Nephron (organoid): ENCODE results near the gene SAMD11.
"Not testable (repeated sequence)": the region's sequence is repeated elsewhere in the genome, so short reads cannot be mapped to it uniquely, and the experiment has no call there.

Experiments
- H3K27ac Mint-ChIP-seq, 3 experiments: 2 replicates each; pipeline ENCODE4 v1.8.0; 2020; ENCODE audit warnings: mixed read lengths in 3 of 3, mild to moderate bottlenecking in 2 of 3, moderate library complexity in 1 of 3
- H3K27me3 Mint-ChIP-seq: 2 replicates; pipeline ENCODE4 v1.8.0; 2021; ENCODE audit warnings: low read depth, mild to moderate bottlenecking, moderate library complexity, mixed read lengths
- H3K36me3 Mint-ChIP-seq: 2 replicates; pipeline ENCODE4 v1.8.0; 2020; ENCODE audit warnings: low read depth, mixed read lengths
- H3K4me1 Mint-ChIP-seq: 2 replicates; pipeline ENCODE4 v1.8.0; 2020; ENCODE audit warnings: mixed read lengths
- H3K4me3 Mint-ChIP-seq, 3 experiments: 2 replicates each; pipeline ENCODE4 v1.8.0; 2020; ENCODE audit warnings: mild to moderate bottlenecking in 3 of 3, mixed read lengths in 3 of 3, moderate library complexity in 2 of 3
- H3K9me3 Mint-ChIP-seq: 2 replicates; pipeline ENCODE4 v1.8.0; 2020; ENCODE audit warnings: mixed read lengths
- TF ChIP-seq, protein P1 (sequence below), 3 experiments: fragments of 200-600 bp; sonication (generic); IDR thresholded peaks; one replicate each; pipeline ENCODE4 v1.5.0; 2021; ENCODE audit warnings: antibody characterized with exemption in 3 of 3; ENCODE audit not compliant: unreplicated experiment in 3 of 3

The SAMD11 gene

GRCh38 chr1:984476-984814 lies 60.7 kb downstream of the SAMD11 start:
- Mint-ChIP-seq H3K4me3 (no peak overlapping the region), H3K27me3 (peaks cover 48% of the 10 kb centered on the region), H3K36me3 (no peaks in the 10 kb centered on the region), H3K9me3 (peaks cover 12% of the 10 kb centered on the region), H3K27ac (no peak overlapping the region), H3K4me1 (peaks cover 6% of the 10 kb centered on the region)
- TF ChIP-seq, protein P1, sequence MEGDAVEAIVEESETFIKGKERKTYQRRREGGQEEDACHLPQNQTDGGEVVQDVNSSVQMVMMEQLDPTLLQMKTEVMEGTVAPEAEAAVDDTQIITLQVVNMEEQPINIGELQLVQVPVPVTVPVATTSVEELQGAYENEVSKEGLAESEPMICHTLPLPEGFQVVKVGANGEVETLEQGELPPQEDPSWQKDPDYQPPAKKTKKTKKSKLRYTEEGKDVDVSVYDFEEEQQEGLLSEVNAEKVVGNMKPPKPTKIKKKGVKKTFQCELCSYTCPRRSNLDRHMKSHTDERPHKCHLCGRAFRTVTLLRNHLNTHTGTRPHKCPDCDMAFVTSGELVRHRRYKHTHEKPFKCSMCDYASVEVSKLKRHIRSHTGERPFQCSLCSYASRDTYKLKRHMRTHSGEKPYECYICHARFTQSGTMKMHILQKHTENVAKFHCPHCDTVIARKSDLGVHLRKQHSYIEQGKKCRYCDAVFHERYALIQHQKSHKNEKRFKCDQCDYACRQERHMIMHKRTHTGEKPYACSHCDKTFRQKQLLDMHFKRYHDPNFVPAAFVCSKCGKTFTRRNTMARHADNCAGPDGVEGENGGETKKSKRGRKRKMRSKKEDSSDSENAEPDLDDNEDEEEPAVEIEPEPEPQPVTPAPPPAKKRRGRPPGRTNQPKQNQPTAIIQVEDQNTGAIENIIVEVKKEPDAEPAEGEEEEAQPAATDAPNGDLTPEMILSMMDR (IDR thresholded peaks at IDR 0.05; ENCODE audit: unreplicated experiment in 3 of 3), result peak; percentile 22 to 52 (median 40)

DNA sequence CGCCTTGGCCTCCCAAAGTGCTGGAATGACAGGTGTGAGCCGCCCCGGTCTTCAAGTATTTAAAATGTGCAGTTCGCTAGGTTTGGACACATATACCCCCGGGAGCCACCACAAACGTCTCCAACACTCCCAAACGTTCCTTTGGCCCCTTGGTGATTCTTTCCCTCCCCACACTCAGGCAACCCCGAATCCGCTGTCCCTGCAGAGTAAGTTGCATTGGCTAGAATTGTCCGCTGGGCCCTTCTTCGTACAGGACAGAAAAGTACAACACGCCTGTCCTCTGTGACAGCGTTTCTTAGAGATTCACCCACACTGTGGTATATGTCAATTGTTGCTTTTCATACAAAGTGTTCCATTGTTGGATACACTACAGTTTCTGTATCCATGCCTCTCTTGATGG lies 61.4 kb downstream of the SAMD11 start:
- peaks cover 15% of the 10 kb centered on the region for H3K9me3 Mint-ChIP-seq
- no peak overlapping the region for H3K4me3 Mint-ChIP-seq
- peaks cover 54% of the 10 kb centered on the region for H3K27me3 Mint-ChIP-seq
- H3K27ac Mint-ChIP-seq, result no peak overlapping the region
- H3K4me1 Mint-ChIP-seq, result peaks cover 6% of the 10 kb centered on the region
- H3K36me3 Mint-ChIP-seq, result no peaks in the 10 kb centered on the region
- TF ChIP-seq, protein P1 (IDR thresholded peaks at IDR 0.05; ENCODE audit: unreplicated experiment in 3 of 3), result no peak

DNA sequence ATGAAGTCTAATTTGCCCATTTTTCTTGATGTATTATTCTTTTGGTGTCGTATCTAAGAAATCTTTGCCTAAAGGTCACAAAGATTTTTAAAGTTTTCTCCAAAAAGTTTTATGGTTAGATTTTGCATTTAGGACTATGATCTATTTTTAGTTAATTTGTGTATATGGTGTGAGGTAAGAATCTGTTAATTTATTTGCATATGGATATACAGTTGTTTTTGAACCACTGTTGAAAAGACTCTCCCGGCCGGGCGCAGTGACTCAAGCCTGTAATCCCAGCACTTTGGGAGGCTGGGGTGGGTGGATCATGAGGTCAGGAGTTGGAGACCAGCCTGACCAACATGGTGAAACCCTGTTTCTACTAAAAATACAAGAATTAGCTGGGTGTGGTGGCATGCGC lies 64.3 kb downstream of the SAMD11 start:
- not testable (repeated sequence) for H3K4me1 Mint-ChIP-seq, H3K36me3 Mint-ChIP-seq, H3K4me3 Mint-ChIP-seq, H3K27ac Mint-ChIP-seq
- Mint-ChIP-seq H3K9me3 (peaks cover 32% of the 10 kb centered on the region), H3K27me3 (peaks cover 64% of the 10 kb centered on the region)

DNA sequence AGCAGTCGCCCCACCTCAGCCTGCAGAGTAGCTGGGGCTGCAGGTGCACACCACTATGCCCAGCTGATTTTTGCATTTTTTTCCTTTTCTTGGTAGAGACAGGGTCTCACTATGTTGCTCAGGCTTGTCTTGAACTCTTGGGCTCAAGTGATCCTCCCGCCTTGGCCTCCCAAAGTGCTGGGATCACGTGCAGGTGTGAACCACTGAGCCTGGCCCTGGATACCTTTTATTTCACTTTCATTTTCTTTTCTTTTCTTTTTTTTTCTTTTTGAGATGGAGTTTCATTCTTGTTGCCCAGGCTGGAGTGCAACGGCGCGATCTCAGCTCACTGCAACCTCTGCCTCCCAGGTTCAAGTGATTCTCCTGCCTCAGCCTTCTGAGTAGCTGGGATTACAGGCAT lies 67.6 kb downstream of the SAMD11 start:
- not testable (repeated sequence) for H3K4me3 Mint-ChIP-seq, H3K27ac Mint-ChIP-seq, H3K4me1 Mint-ChIP-seq, H3K36me3 Mint-ChIP-seq
- H3K9me3 Mint-ChIP-seq, result peaks cover 33% of the 10 kb centered on the region
- H3K27me3 Mint-ChIP-seq, result peaks cover 53% of the 10 kb centered on the region

DNA sequence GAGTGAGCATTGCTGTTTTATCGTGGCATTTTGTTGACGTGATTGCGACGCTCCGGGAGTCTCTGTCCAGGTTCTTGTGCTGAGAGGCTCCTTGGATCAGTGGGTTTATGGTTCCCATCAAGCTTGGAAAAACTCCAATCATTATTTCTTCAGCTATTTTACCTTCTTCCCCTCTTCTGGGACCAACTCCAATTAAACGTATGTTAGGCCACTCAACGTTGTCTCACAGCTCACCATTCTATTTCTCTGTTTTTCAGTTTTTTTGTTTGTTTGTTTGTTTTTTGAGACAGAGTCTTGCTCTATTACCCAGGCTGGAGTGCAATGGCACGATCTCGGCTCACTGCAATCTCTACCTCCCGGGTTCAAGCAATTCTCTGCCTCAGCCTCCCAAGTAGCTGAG lies 68.2 kb downstream of the SAMD11 start:
- H3K4me3 Mint-ChIP-seq, result no peak overlapping the region
- peaks cover 51% of the 10 kb centered on the region for H3K27me3 Mint-ChIP-seq
- H3K4me1 Mint-ChIP-seq, result peaks cover 4% of the 10 kb centered on the region
- H3K36me3 Mint-ChIP-seq, result peaks cover 6% of the 10 kb centered on the region
- TF ChIP-seq, protein P1 (IDR thresholded peaks at IDR 0.05; ENCODE audit: unreplicated experiment in 3 of 3), result no peak
- H3K9me3 Mint-ChIP-seq, result peaks cover 33% of the 10 kb centered on the region
- H3K27ac Mint-ChIP-seq, result no peak overlapping the region

DNA sequence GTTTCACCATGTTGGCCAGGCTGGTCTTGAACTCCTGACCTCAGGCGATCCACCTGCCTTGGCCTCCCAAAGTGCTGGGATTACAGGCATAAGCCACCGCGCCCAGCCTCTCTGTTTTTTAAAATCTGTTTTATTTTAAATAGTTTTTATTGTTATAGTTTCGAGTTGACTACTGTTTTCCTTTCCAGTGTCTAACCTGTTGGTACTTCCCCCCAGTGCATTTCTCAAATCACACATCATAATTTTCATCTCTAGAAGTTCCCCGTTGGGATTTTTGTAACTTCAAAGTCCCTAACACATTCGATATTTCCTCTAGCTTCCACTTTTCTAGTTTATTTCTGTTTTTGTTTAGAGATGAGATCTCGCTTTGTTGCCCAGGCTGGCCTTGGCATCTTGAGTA lies 68.6 kb downstream of the SAMD11 start:
- peaks cover 6% of the 10 kb centered on the region for H3K36me3 Mint-ChIP-seq
- TF ChIP-seq, protein P1 (IDR thresholded peaks at IDR 0.05; ENCODE audit: unreplicated experiment in 3 of 3), result no peak
- peaks cover 4% of the 10 kb centered on the region for H3K4me1 Mint-ChIP-seq
- no peak overlapping the region for H3K4me3 Mint-ChIP-seq
- H3K9me3 Mint-ChIP-seq, result peaks cover 33% of the 10 kb centered on the region
- no peak overlapping the region for H3K27ac Mint-ChIP-seq
- H3K27me3 Mint-ChIP-seq, result peaks cover 55% of the 10 kb centered on the region

- Mint-ChIP-seq H3K36me3 (peaks cover 6% of the 10 kb centered on the region), H3K27ac (no peak overlapping the region), H3K9me3 (peaks cover 31% of the 10 kb centered on the region), H3K4me1 (peaks cover 4% of the 10 kb centered on the region), H3K4me3 (no peak overlapping the region), H3K27me3 (peaks cover 53% of the 10 kb centered on the region)
- TF ChIP-seq, protein P1 (IDR thresholded peaks at IDR 0.05; ENCODE audit: unreplicated experiment in 3 of 3), result no peak
These were observed 69.8 kb downstream of the SAMD11 start for GRCh38 chr1:993379-993995.
